A549 (cell line): ENCODE data around the gene MAP3K7CL. TPM values are rescaled to one million over a fixed set of nuclear protein-coding genes. Genes with fewer than 3 reads are reported as not detected.

ENCODE experiments used
- ATAC-seq, 2 experiments: fragments of 200-7000 bp in 1 of 2; fragments of >200 bp in 1 of 2; cut with Nextera tagmentation in 1 of 2; cut with Tn5 transposase in 1 of 2; 3 replicates each; pipeline versions ENCODE4 v1.8.0 to v1.9.1; 2018 to 2020; ENCODE audit warnings: mild to moderate bottlenecking in 1 of 2, moderate library complexity in 1 of 2
- CTCF ChIA-PET: fragments of 300-600 bp; sonication (Branson Sonifier 250); formaldehyde crosslinking; extraction: SDS; loops from one replicate; lab custom pipeline; 2021; ENCODE audit warnings: antibody characterized with exemption, inconsistent platforms; lab: Yijun Ruan, JAX
- POLR2A ChIA-PET: fragments of 350-600 bp; formaldehyde crosslinking; extraction: SDS; loops from one replicate; lab custom pipeline; 2021; ENCODE audit warnings: antibody characterized with exemption, inconsistent platforms; lab: Yijun Ruan, JAX
- DNase-seq, 2 experiments: peaks; one replicate each; pipeline versions ENCODE4 v3.0.0 to v3.0.0-alpha.2; 2011 to 2016; ENCODE audit warnings: low read depth in 1 of 2, low spot score in 1 of 2
- FAIRE-seq: peaks from 2 replicates; lab custom pipeline; 2011; peaks lifted over from hg19 to GRCh38; lab: Jason Lieb, UNC
- H3K27ac ChIP-seq, 2 experiments: fragments of >200 bp; sonication (Bioruptor Twin); formaldehyde crosslinking; 3 replicates each; pipeline ENCODE4 v1.5.1; 2016 to 2017
- H3K4me1 ChIP-seq: fragments of >200 bp; sonication (Bioruptor Twin); formaldehyde crosslinking; 3 replicates; pipeline ENCODE4 v1.6.1; 2016
- H3K4me2 ChIP-seq: fragments of >200 bp; sonication (Bioruptor Twin); formaldehyde crosslinking; 3 replicates; pipeline ENCODE4 v1.6.1; 2016
- H3K4me3 ChIP-seq: fragments of >200 bp; sonication (Bioruptor Twin); formaldehyde crosslinking; 3 replicates; pipeline ENCODE4 v1.5.1; 2016
- H3K9me3 ChIP-seq: fragments of >200 bp; sonication (Bioruptor Twin); formaldehyde crosslinking; 3 replicates; pipeline ENCODE4 v1.6.1; 2016
- ATOH8 ChIP-seq: fragments of 250-450 bp; sonication (Bioruptor Pico); IDR thresholded peaks from 2 replicates; pipeline ENCODE4 v1.5.0; 2020; ENCODE audit warnings: low read depth, mild to moderate bottlenecking, moderate library complexity
- BHLHE40 ChIP-seq: IDR thresholded peaks from 2 replicates; pipeline ENCODE4 v1.6.1; 2012; ENCODE audit warnings: low read depth, low read length, inconsistent platforms
- CBX2 ChIP-seq: fragments of 200-600 bp; sonication (generic); IDR thresholded peaks from 2 replicates; pipeline ENCODE4 v1.6.1; 2016; ENCODE audit warnings: low read depth, mild to moderate bottlenecking, borderline replicate concordance
- CBX8 ChIP-seq: fragments of 200-600 bp; sonication (generic); IDR thresholded peaks from 2 replicates; pipeline ENCODE4 v1.6.1; 2016
- CHD4 ChIP-seq: fragments of 200-600 bp; sonication (generic); IDR thresholded peaks from 2 replicates; pipeline ENCODE4 v1.6.1; 2016; ENCODE audit warnings: antibody characterized with exemption, mild to moderate bottlenecking, borderline replicate concordance
- E2F6 ChIP-seq: IDR thresholded peaks from 2 replicates; pipeline ENCODE4 v1.6.1; 2012; ENCODE audit warnings: low read depth, borderline replicate concordance
- EHMT2 ChIP-seq: fragments of 200-600 bp; sonication (generic); IDR thresholded peaks from 2 replicates; pipeline ENCODE4 v1.6.1; 2016; ENCODE audit warnings: antibody characterized with exemption, low read depth, mild to moderate bottlenecking, moderate library complexity
- ESRRA ChIP-seq: fragments of 150-350 bp; IDR thresholded peaks from 2 replicates; pipeline ENCODE4 v1.6.1; 2014; ENCODE audit warnings: mild to moderate bottlenecking, low read length, borderline replicate concordance
- FOSB ChIP-seq: fragments of 250-450 bp; sonication (Bioruptor Pico); IDR thresholded peaks from 2 replicates; pipeline ENCODE4 v1.5.0; 2020; ENCODE audit warnings: mild to moderate bottlenecking, moderate library complexity
- GATA3 ChIP-seq: IDR thresholded peaks from 2 replicates; pipeline ENCODE4 v1.6.1; 2012; ENCODE audit warnings: borderline replicate concordance
- HDAC2 ChIP-seq: fragments of 200-600 bp; sonication (generic); IDR thresholded peaks from 2 replicates; pipeline ENCODE4 v1.6.1; 2016
- HOXA7 ChIP-seq: fragments of 250-450 bp; sonication (Bioruptor Pico); IDR thresholded peaks from 2 replicates; pipeline ENCODE4 v1.5.0; 2020; ENCODE audit warnings: mild to moderate bottlenecking, moderate library complexity
- HOXB13 ChIP-seq: fragments of 250-450 bp; sonication (Bioruptor Pico); IDR thresholded peaks from 2 replicates; pipeline ENCODE4 v1.5.0; 2020; ENCODE audit warnings: low read depth, mild to moderate bottlenecking, moderate library complexity
- HOXB5 ChIP-seq: fragments of 250-450 bp; sonication (Bioruptor Pico); IDR thresholded peaks from 2 replicates; pipeline ENCODE4 v1.5.0; 2020; ENCODE audit warnings: mild to moderate bottlenecking, moderate library complexity
- JUNB ChIP-seq: fragments of >200 bp; sonication (Bioruptor Twin); formaldehyde crosslinking; IDR thresholded peaks from 2 replicates; pipeline ENCODE4 v1.6.1; 2016
- KDM1A ChIP-seq: fragments of 200-600 bp; sonication (generic); IDR thresholded peaks from 2 replicates; pipeline ENCODE4 v1.6.1; 2016; ENCODE audit warnings: low read depth, mild to moderate bottlenecking
- MAZ ChIP-seq: fragments of 150-350 bp; IDR thresholded peaks from 2 replicates; pipeline ENCODE4 v1.6.1; 2014; ENCODE audit warnings: antibody characterized with exemption, low read depth, low read length, borderline replicate concordance
- MYC ChIP-seq: IDR thresholded peaks from 2 replicates; pipeline ENCODE4 v1.6.1; 2012; ENCODE audit warnings: mild to moderate bottlenecking, inconsistent platforms, low read length, improper control_type of control experiment, borderline replicate concordance
- POLR2AphosphoS2 ChIP-seq: conservative IDR thresholded peaks from 2 replicates; pipeline ENCODE4 v1.6.1; 2012; ENCODE audit warnings: low read length, improper control_type of control experiment, inconsistent platforms
- RAD21 ChIP-seq, 2 experiments: fragments of >200 bp in 1 of 2; sonication (Bioruptor Twin) in 1 of 2; formaldehyde crosslinking in 1 of 2; IDR thresholded peaks in 1 of 2; conservative IDR thresholded peaks in 1 of 2; 2 replicates in 1 of 2; 3 replicates in 1 of 2; pipeline ENCODE4 v1.6.1; 2012 to 2018; ENCODE audit warnings: inconsistent platforms in 1 of 2
- RARB ChIP-seq: fragments of 250-450 bp; sonication (Bioruptor Pico); IDR thresholded peaks from 2 replicates; pipeline ENCODE4 v1.8.0; 2021; ENCODE audit warnings: mild to moderate bottlenecking, moderate library complexity
- REST ChIP-seq: fragments of 200-600 bp; sonication (generic); IDR thresholded peaks from 2 replicates; pipeline ENCODE4 v1.6.1; 2016; ENCODE audit warnings: antibody characterized with exemption, mild to moderate bottlenecking, moderate library complexity
- RFX5 ChIP-seq: fragments of 450-650 bp; IDR thresholded peaks from 2 replicates; pipeline ENCODE4 v1.7.1; 2014; ENCODE audit warnings: antibody characterized with exemption, mild to moderate bottlenecking, moderate library complexity
- SREBF2 ChIP-seq: fragments of 450-650 bp; IDR thresholded peaks from 2 replicates; pipeline ENCODE4 v1.6.1; 2014; ENCODE audit warnings: mild to moderate bottlenecking, moderate library complexity
- TP53 ChIP-seq: fragments of 250-450 bp; sonication (Bioruptor Pico); IDR thresholded peaks from 2 replicates; pipeline ENCODE4 v1.5.0; 2021; ENCODE audit warnings: mild to moderate bottlenecking, moderate library complexity
- ZSCAN20 ChIP-seq: fragments of 250-450 bp; sonication (Bioruptor Pico); IDR thresholded peaks from 2 replicates; pipeline ENCODE4 v1.8.0; 2022; ENCODE audit warnings: mild to moderate bottlenecking, moderate library complexity
- WGBS: methylation state at CpG from one replicate; pipeline ENCODE4 v1.1.6; 2017; ENCODE audit errors: missing lambda C conversion rate; 5-methylcytosine and 5-hydroxymethylcytosine counted together
- polyA plus RNA-seq, 4 experiments: library from polyadenylated mRNA; depleted of rRNA in 3 of 4; stranded (reverse); fragments of >200 nt; fragmentation: RNase III in 1 of 4; extraction: RNeasy Plus Mini Kit Qiagen cat#74134 plus additional on column Dnase treatment in 1 of 4; gene quantifications; 2 replicates in 3 of 4; 3 replicates in 1 of 4; pipeline ENCODE4 v1.2.3, GENCODE V29; 2011 to 2017

The MAP3K7CL gene
- polyA plus RNA-seq, 2 of the 4 experiments (the other 2 are of a cell fraction), result 2.9 to 5.7 TPM

- no peak for TF ChIP-seq ZSCAN20 (CRISPR knock-in tag)
- no peak for TF ChIP-seq HOXB5 (CRISPR knock-in tag)
- no peak for TF ChIP-seq JUNB
- CTCF ChIA-PET, result interaction anchor here (0.6 to 1.5 kb wide), 5 partner anchors 10 to 126 kb away, joined by 3 to 4 read pairs (median 3); no protein-coding TSS in a partner anchor
- POLR2A ChIA-PET, result no interaction called here
- 0 out of 3 replicates have a peak, but pooled peaks cover 6% of the 10 kb centered on the region for H3K9me3 ChIP-seq
- no peak for DNase-seq
- peak in 1 of 2 experiments; percentile 14; a peak in 1 of 6 replicates for ATAC-seq
- peak overlapping the region; percentile 69 for H3K4me2 ChIP-seq
- peak overlapping the region; percentile 51 to 82; a peak in 5 of 6 replicates for H3K27ac ChIP-seq
- H3K4me1 ChIP-seq, result peaks cover 28% of the 10 kb centered on the region
- peak overlapping the region; percentile 29; the same call in 1 of the 3 replicates for H3K4me3 ChIP-seq
- no peak for FAIRE-seq
- 37% methylated on average over 5 of the region's 5 CpGs for WGBS
Measured at GRCh38 chr21:29196670-29197191, 66.3 kb downstream of the MAP3K7CL start.

- ChIA-PET POLR2A (no interaction called here), CTCF (no interaction called here)
- TF ChIP-seq RAD21 (conservative IDR thresholded peaks at IDR 0.05 in 1 of 2, IDR thresholded peaks at IDR 0.05 in 1 of 2) (no peak), E2F6 (no peak), BHLHE40 (no peak), CHD4 (no peak), ESRRA (no peak)
- ATAC-seq, result no peak
- no peak for FAIRE-seq
- no peak for DNase-seq
- Histone ChIP-seq H3K27ac (no peak overlapping the region), H3K4me3 (no peak overlapping the region), H3K9me3 (0 out of 3 replicates have a peak, but pooled peaks cover 6% of the 10 kb centered on the region), H3K4me2 (no peak overlapping the region), H3K4me1 (peaks cover 12% of the 10 kb centered on the region)
Measured at GRCh38 chr21:29201186-29201585, 70.7 kb downstream of the MAP3K7CL start.

- ATAC-seq (no peak), DNase-seq (no peak), FAIRE-seq (no peak)
- no peak overlapping the region for H3K4me2 ChIP-seq
- 0 out of 3 replicates have a peak, but pooled peaks cover 6% of the 10 kb centered on the region for H3K9me3 ChIP-seq
- POLR2A ChIA-PET, result no interaction called here
- TF ChIP-seq CHD4, result no peak
- no peak for TF ChIP-seq RARB (CRISPR knock-in tag)
- TF ChIP-seq RAD21 (conservative IDR thresholded peaks at IDR 0.05 in 1 of 2, IDR thresholded peaks at IDR 0.05 in 1 of 2), result no peak
- no peak for TF ChIP-seq HOXA7 (CRISPR knock-in tag)
- no peak overlapping the region for H3K4me3 ChIP-seq
- H3K27ac ChIP-seq, result no peak overlapping the region
- 94% methylated on average over 5 of the region's 5 CpGs for WGBS
- CTCF ChIA-PET, result no interaction called here
- H3K4me1 ChIP-seq, result peaks cover 14% of the 10 kb centered on the region
Measured at GRCh38 chr21:29205009-29205408, 74.6 kb downstream of the MAP3K7CL start.

- H3K4me1 ChIP-seq, result peaks cover 14% of the 10 kb centered on the region
- ATAC-seq, result peak in 1 of 2 experiments; percentile 41; a peak in 1 of 6 replicates
- H3K4me3 ChIP-seq, result no peak overlapping the region
- FAIRE-seq, result no peak
- no peak overlapping the region for H3K27ac ChIP-seq
- DNase-seq, result peak in 1 of 2 experiments; percentile 17
- 36% methylated on average over 3 of the region's 3 CpGs for WGBS
- 0 out of 3 replicates have a peak, but pooled peaks cover 5% of the 10 kb centered on the region for H3K9me3 ChIP-seq
- CTCF ChIA-PET, result interaction anchor here (0.7 kb wide), 1 partner anchor 907 kb away, joined by 5 read pairs; no protein-coding TSS in a partner anchor
- peak overlapping the region; percentile 21; the same call in 1 of the 3 replicates for H3K4me2 ChIP-seq
- POLR2A ChIA-PET, result no interaction called here
- TF ChIP-seq POLR2AphosphoS2 (no peak), HDAC2 (no peak), FOSB (CRISPR knock-in tag) (no peak), JUNB (no peak), EHMT2 (no peak), ATOH8 (CRISPR knock-in tag) (no peak), CBX8 (no peak), KDM1A (no peak), RFX5 (no peak), HOXB13 (CRISPR knock-in tag) (no peak), SREBF2 (no peak), ZSCAN20 (CRISPR knock-in tag) (no peak), REST (no peak), TP53 (CRISPR knock-in tag) (no peak), MAZ (no peak), GATA3 (no peak), CBX2 (no peak), BHLHE40 (no peak), MYC (no peak)
Measured at GRCh38 chr21:29205988-29206387, 75.5 kb downstream of the MAP3K7CL start.
